Activated CD8-positive, alpha-beta memory T cell treated with anti-CD3 and anti-CD28 coated beads, Interleukin-2, amount 50 U/mL, for 24 hours (primary cell): ENCODE results near the gene RTP1.
"Not testable (repeated sequence)": the region's sequence is repeated elsewhere in the genome, so short reads cannot be mapped to it uniquely, and the experiment has no call there.

Experiments
- DNase-seq: peaks from one replicate; pipeline ENCODE4 v3.0.0-alpha.2; 2020; ENCODE audit errors: extremely low read depth

RTP1 gene

GRCh38 chr3:187197335-187197649 lies at the start of gene RTP1:
RTP1 (plus strand) TSS chr3:187197486; CDS start chr3:187197516, 30 bp downstream.
- DNase-seq: no peak

GRCh38 chr3:187150186-187150585 lies 47.1 kb upstream of the RTP1 start:
- DNase-seq: no peak

DNA sequence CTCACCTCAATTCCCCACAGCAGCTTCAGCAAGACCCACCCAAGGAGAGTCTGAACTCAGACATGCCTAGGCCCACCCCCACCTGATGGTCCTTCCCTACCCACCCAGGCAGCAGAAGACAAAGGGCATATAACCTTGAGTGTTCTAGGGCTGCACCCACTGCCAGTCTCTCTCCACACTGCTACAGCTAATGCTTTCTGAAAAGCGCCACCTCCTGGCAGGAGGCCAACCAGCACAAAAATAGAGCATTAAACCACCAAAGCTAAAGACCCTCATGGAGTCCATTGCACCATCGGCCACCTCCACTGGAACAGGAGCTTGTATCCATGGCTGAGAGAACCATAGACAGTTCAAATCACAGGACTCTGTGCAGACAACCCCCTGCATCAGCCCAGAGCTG lies 46.7 kb upstream of the RTP1 start:
- DNase-seq: peak; percentile 35

DNA sequence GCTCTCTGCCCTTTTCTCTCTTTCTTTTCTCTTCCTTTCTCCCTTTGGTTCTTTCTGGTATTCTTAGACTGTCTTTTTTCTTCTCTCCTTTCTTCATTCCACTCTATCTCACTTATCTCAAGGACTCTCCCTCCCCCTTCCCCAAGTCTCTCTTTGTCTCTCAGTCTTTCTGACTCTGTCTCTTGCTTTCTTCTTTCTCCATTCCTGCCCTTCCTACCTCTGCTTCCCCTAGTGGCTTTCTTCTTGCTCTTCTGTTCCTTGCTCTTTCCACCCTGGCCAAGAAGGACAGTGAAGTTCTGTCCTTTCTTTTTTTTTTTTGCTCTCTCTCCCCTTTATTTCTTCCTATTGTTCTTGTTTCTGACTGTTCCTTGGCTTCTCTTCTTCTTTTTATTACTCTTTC lies 35.7 kb upstream of the RTP1 start:
- DNase-seq: no peak

DNA sequence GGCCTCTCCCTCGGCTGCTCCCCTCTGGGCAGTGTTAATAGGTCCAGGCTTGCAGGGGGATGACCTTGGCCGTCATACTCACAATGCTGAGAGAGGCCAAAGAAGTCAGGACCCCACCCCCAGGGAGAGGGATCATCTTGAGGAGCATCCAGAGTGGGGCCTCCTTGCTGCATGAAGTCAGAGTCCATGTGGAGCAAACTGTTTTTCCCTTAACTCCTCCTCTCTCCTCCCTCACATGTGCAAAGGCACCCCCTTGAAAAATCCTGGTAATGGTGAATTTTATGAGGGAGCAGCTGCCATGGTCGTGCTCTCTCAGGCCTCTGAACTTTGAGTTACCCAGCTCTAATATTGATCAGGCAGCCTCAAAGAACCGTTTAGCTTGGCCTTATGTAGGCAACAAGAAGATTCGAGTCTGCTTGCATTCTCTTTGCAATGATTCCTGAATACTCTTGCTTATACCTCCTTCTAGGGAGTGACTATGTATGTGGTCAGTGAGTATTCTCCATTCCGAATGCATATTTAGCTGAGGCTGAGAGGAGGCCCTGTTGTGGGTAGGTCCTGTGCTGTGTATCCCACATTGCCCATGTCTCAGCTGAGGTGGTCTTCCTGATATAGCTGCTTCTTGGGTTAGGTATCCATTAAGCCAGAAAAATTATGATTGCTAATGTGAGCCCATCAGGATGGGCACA lies 34.9 kb upstream of the RTP1 start:
- DNase-seq: no peak

DNA sequence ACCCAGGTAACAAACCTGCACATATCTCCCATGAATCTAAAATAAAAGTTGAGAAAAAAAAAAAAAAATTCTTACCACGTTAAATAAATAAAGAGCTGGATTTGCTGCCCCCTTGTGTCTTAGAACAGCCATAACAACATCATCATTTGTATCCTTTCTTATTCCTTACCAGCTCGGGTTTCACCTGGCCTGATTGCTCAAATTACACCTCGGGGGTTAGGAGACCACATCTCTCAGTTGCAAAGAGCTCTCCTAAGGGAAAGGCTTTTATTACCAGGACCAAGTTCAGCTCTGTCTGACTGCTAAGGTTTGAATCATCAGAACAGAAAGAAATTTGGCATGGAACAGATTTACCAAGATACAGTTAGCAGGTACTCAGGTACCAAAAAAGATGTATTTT lies 32.1 kb upstream of the RTP1 start:
- DNase-seq: no peak

DNA sequence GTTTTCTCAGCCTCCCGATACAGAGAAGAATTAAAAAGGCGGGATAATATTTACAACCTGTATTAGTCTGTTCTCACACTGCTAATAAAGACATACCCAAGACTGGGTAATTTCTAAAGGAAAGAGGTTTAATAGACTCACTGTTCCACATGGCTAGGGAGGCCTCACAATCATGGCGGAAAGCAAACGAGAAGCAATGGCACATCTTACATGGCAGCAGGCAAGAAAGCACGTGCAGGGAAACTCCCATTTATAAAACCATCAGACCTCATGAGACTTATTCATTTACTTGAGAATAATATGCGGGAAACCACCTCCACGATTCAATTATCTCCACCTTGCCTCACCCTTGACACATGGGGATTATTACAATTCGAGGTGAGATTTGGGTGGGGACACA lies 30.5 kb upstream of the RTP1 start:
- no peak for DNase-seq

DNA sequence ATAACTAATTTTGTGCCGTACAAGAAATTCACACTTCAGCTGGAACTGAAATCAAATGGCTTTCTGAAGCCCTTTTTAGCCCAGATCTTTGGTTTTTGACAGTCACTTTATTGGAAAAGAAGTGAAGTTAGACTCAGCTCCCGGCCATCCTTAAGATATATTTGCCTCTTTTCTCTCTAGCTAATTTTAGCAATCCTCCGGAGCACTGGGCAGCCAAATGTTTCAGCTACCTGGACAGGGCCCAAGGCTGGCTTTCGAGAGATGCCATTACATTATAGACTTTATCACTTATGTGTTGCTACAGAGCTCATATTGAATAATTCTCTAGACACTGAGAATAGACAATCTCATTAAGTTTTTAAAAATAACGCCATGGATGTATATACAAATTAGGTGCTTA lies 29.5 kb upstream of the RTP1 start:
- no peak for DNase-seq

GRCh38 chr3:187169231-187169960 lies 27.9 kb upstream of the RTP1 start:
- DNase-seq: no peak

GRCh38 chr3:187170911-187171310 lies 26.4 kb upstream of the RTP1 start:
- DNase-seq: not testable (repeated sequence)

DNA sequence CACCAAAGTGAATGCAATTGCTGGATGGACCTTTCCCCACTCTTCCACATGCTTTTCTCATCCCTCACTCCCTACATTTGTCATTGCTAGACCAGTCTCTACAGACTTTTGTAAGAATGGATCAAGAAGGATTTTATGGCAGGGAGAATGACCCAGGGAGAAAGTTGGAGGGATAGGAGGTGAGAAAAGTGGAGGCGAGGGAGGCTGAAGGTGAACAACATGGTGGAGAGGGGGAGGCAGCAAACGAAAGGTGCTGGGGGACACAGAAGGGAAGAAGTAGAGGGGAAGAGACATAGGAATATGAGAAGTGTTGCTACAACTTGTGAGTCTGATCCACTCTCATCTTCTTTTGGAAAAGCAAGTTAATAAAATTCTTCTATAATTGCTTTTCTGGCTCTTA lies 24.4 kb upstream of the RTP1 start:
- no peak for DNase-seq

DNA sequence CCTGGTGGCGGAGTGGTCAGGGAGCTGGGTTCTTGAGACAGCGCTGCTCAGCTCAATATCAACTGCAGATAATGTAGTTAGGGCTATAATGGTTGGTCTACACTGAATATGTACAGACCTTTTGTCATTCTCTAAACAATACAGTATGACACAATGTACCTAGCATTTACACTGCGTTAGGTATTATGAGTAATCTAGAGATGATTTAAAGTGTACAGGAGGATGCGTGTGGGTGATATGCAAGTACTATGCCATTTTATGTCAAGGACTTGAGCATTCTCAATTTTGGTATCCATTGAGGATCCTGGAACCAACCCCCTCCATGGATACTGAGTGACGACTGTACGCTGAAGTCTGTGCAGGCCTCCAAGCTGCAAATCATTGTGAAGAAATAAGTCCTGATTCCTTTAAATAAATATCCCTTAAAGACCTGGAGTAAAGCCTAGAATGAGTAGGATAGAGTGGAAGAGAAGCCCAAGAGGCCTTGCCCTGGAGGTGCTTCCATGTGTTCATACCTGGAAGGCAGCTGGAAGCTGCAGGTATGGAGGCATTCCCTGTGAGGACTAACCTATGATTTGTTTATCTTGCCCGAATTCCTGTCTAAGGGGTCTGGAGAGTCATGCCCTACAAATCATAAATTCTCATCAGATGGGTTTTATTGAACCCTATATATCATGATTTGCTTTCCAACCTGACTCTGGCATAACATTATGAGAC lies 15.7 kb upstream of the RTP1 start:
- no peak for DNase-seq

DNA sequence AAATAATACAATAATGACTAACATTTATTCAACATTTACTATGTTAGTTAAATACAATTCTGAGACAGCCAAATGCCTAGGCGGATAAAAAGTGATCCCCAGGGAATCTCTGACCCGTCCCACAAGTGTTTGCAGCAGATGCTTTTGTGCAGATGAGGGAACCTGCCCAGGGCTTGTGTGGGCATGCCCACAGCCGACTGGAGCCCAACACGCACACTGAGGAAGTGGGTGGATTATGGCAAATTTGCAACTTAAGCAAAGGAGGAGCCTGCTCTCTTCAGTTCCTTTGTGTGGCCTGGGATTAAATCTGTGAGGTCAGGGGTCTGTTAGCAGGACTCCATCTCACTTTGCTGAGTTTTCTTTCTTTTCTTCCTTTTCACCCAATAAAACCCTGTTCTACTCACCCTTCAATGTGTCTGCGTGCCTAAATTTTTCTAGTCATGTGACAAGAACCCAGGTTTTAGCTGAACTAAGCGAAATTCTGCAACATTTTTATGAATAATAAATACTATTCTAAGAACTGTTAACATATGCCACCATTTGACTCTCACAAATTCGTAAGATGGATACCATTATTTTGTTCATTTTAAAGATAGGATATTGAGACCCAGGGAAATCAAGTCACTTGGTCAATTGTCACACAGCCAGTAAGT lies 13.9 kb upstream of the RTP1 start:
- DNase-seq: no peak

DNA sequence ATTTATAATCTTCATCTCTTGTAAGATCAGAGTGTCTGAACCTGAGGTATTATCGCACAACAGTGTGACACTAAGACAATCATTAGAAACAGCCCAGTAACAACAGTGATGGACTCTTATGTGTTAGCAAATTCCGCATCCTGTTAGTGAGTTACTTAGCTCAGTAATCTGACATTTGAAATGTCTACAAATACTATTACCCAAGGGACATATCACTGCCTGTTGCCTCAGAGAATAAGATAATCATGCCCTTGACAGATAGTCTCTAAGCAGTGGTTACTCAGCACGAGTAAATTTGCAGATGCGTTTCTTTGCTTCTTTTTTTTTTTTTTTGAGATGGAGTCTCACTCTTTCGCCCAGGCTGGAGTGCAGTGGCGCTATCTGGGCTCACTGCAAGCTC lies 13.4 kb upstream of the RTP1 start:
- no peak for DNase-seq

GRCh38 chr3:187185759-187186158 lies 11.5 kb upstream of the RTP1 start:
- no peak for DNase-seq

- no peak for DNase-seq
These were observed 10.9 kb upstream of the RTP1 start for GRCh38 chr3:187186375-187186774.

DNA sequence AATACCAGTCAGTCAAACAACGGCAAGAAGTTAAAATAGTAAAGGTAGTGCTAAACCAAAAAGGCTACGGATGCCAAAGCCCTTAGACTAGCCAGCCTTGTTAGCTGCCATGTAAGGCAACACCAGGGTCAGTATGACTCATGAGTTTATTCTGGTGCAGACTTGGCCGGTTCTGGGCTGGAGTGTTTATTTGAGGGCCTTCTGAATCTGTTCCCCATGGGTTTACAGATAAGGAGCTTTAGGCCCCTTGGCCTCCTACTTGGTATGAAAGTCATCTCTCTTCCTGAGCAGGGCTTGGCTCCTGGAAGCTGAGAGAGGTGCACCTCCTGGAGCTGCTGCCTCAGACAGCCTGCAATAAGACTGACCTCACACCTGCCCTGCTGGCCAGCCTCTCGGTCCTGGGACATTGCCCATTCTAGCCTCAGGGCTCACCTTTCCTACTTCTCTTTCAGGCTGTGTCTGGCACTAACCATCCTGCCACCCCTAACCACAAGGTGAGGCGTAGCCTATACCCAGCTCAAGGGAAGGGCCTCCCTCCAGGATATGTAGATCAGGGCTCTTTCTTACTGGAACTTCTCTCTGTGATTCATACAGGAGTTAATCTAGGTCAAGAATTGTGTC lies 10.4 kb upstream of the RTP1 start:
- DNase-seq: no peak

DNA sequence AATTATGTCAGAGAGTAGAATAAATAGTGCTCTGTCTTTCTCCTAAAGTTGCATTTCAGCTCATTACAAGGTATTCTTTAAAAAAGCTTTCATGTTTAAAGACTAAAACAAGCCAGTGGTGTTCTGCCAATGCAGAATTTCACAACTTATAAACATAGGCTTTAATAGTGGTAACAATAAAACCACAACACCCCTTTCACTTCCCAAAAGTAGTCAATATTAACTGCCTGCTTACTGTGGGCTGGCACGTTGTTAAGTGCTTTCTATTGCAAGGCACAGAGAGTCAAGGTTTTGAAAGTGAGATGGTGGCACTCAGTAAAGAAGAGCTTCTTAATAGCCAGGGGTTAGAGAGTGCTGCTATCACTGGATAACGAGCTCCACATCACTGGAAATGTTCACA lies 8.4 kb upstream of the RTP1 start:
- DNase-seq: no peak

GRCh38 chr3:187191271-187191670 lies 6.0 kb upstream of the RTP1 start:
- DNase-seq: no peak

DNA sequence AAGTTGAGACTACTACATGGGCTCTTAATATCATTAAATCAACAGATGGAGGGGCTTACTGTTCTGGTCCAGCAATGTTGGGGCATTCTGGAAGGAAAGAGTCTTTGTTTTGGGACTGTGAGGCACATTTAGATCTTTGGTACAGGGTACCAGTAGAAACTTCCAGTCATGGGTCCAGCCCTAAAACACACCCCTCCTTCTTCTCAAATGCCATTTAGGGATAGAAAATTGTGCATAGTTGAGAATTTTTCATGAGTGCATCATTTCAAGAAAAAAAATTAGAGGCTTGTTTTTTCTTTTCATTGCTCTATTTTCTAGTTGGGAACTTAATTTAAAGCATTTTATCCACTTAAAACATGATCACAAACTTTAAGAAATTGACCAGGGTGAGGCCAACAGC lies 4.1 kb upstream of the RTP1 start:
- no peak for DNase-seq

DNA sequence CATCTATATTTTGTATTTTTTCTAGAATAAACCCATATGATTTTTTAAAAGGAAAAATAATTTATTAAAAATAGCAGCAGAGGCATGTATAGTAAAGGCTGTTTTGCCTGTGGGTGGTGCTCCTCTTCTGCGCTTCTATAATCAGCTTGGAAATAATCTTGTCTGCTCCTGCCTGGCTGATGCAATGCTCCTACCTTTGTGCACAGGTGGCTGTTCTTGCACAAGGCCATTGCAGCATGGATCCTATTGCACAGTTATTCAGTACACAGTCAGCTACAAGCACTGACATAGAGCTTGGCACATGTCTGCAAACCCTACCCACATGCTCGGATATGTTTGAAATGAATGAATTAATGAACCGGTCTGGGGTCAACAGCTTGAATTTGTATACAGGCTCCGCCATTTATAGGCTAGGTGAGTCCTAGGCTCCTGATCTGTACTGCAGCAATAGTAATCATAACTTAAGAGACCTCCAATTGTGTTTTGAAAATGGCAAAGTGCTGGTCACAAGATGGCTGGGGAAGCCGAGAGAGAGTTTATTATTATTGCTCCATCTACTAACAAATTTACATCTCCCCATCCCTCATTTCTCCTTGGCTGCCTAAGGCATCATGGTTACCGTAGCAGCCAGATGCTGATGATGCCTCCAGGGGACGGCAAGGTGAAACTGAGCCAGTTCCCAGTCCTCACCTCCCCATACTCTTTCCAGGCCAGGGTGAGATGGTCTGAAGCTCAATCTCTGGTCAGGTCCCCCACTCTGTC lies 532 bp upstream of the RTP1 start:
- DNase-seq: no peak
